Psoas muscle (tissue), 8 donors: ENCODE data around the gene VAC14. TPM values are rescaled to one million over a fixed set of nuclear protein-coding genes. Genes with fewer than 3 reads are reported as not detected.
A peak's percentile ranks its signal among the peaks of the same experiment; 100 is the strongest.

ENCODE experiments used
- ATAC-seq, 4 donors: fragments of 200-7000 bp; cut with Tn5 transposase; one replicate each; pipeline ENCODE4 v1.9.1; 2020; ENCODE audit warnings: moderate library complexity in 3 of 4, mild to moderate bottlenecking in 2 of 4
- DNase-seq, 2 donors: peaks; one replicate each; pipeline ENCODE4 v3.0.0-alpha.2; 2020
- H3K27ac ChIP-seq: fragments of 200-600 bp; one replicate; pipeline ENCODE4 v1.8.0; 2022
- H3K27me3 ChIP-seq, 3 donors: fragments of 200-600 bp in 1 of 3; one replicate each; pipeline versions ENCODE4 v1.6.1 to v1.8.0; 2013 to 2022; ENCODE audit warnings: low read length in 2 of 3, mild to moderate bottlenecking in 2 of 3, moderate library complexity in 1 of 3; ENCODE audit not compliant: insufficient read depth in 3 of 3
- H3K36me3 ChIP-seq, 2 donors: fragments of 200-600 bp in 1 of 2; one replicate each; pipeline versions ENCODE4 v1.6.1 to v1.8.0; 2013 to 2022; ENCODE audit warnings: low read depth in 1 of 2, mild to moderate bottlenecking in 1 of 2, moderate library complexity in 1 of 2; ENCODE audit not compliant: insufficient read depth in 1 of 2
- H3K4me1 ChIP-seq: fragments of 200-600 bp; one replicate; pipeline ENCODE4 v1.8.0; 2022
- H3K4me3 ChIP-seq: fragments of 200-600 bp; one replicate; pipeline ENCODE4 v1.8.0; 2022; ENCODE audit warnings: mild to moderate bottlenecking
- H3K9me3 ChIP-seq: fragments of 200-600 bp; one replicate; pipeline ENCODE4 v1.8.0; 2022
- CTCF ChIP-seq: fragments of 200-600 bp; IDR thresholded peaks from one replicate; pipeline ENCODE4 v1.8.0; 2022; ENCODE audit warnings: antibody characterized with exemption
- WGBS, 3 donors: extraction: QIAGEN DNeasy Blood & Tissue Kit; methylation state at CpG; one replicate each; pipeline versions ENCODE4 v1.1.6 to v1.1.7; 2013; 5-methylcytosine and 5-hydroxymethylcytosine counted together
- intact Hi-C, 2 donors: fragments of 100-400 bp; cut with DNase I; formaldehyde crosslinking; loops; one replicate each; pipeline versions ENCODE4 v1.11.0 to v1.14.2; 2022
- polyA plus RNA-seq, 3 donors: library from polyadenylated mRNA; stranded (reverse); fragments of 200-250 nt; gene quantifications; one replicate each; pipeline ENCODE4 v1.2.3, GENCODE V29; 2013
- total RNA-seq, 4 donors: library from RNA; stranded (reverse); fragmentation: NEBNext Ultra II Directional in 2 of 4; extraction: Animal tissue kit (Norgen Biotek cat#: 25700) in 2 of 4; gene quantifications; one replicate each; pipeline versions ENCODE4 v1.2.1 to v1.2.4, GENCODE V29; 2021 to 2023
- donor health status: healthy with polysubstance abuse.
- donor health status: DM: no; HTN: no; CAD: no; lungs with moderate emphysema.
- donor health status: Bipolar disorder and iron deficiency.
- donor health status: healthy.
- donor health status: DM: yes; HTN: yes; CAD: no.
- donor health status: DM: no; HTN: no; CAD: no.
- donor health status: DM: no; HTN: no; CAD: no.
- donor health status: DM: yes; HTN: yes; CAD: no.

The VAC14 gene
- total and polyA plus RNA-seq, 7 donors: 19.9 to 24.3 (median 23.0) TPM

- 96 to 97% (median 97%) methylated on average over 18 of the region's 18 CpGs for WGBS, 3 donors
- intact Hi-C loops: no loop called here
- Histone ChIP-seq H3K4me1 (peaks cover 24% of the 10 kb centered on the region), H3K27ac (no peak overlapping the region), H3K27me3 (no peaks in the 10 kb centered on the region), H3K9me3 (no peaks in the 10 kb centered on the region), H3K4me3 (no peak overlapping the region), H3K36me3 (peaks cover 0 to 9% of the 10 kb centered on the region in 2 donors)
- DNase-seq (no peak), ATAC-seq (no peak)
- TF ChIP-seq CTCF: no peak
Observed at GRCh38 chr16:70720425-70721201, 80.3 kb downstream of the VAC14 start.

DNA sequence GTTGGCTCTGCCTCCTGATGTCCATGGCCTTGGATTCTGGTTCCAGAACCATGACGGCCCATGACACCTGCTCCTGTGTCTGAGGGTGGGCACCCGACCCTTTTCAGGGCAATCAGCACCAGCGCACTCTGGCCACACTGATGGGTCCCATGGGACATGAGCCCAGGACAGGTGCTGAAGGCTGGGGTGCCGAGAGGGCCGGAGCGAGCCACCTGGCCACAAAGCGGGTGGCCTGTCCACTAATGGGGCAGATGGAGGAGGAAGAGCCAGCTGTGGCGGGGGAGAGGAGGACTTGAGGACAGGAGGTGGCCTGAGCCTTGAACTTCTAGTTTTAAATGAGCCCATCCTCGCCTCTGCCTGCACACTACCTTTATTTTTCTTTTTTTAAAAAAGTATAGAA, 83.9 kb downstream of the VAC14 start:
- H3K27ac ChIP-seq: peak overlapping the region; percentile 99
- H3K36me3 ChIP-seq: peaks cover 0 to 9% of the 10 kb centered on the region in 2 donors
- peaks cover 36% of the 10 kb centered on the region for H3K4me1 ChIP-seq
- no peak for TF ChIP-seq CTCF
- intact Hi-C loops: no loop called here
- ATAC-seq (no peak), DNase-seq (no peak)
- H3K4me3 ChIP-seq: no peak overlapping the region
- H3K9me3 ChIP-seq: no peaks in the 10 kb centered on the region
- no peaks in the 10 kb centered on the region for H3K27me3 ChIP-seq
- WGBS, 3 donors: 79 to 87% (median 82%) methylated on average over 9 of the region's 9 CpGs

- ATAC-seq (peak in 3 of 4 donors; percentile 7 to 14 (median 7)), DNase-seq (no peak)
- peak overlapping the region; percentile 99 for H3K27ac ChIP-seq
- intact Hi-C loops: loop anchor here (1.0 to 2.0 kb wide), 2 partner anchors 22 to 23 kb away; no protein-coding TSS in a partner anchor
- no peaks in the 10 kb centered on the region for H3K27me3 ChIP-seq
- H3K36me3 ChIP-seq: peaks cover 0 to 6% of the 10 kb centered on the region in 2 donors
- peak overlapping the region; percentile 22 for H3K4me3 ChIP-seq
- H3K4me1 ChIP-seq: peaks cover 36% of the 10 kb centered on the region
- WGBS, 3 donors: 25 to 32% (median 29%) methylated on average over 6 of the region's 6 CpGs
- TF ChIP-seq CTCF: no peak
- no peaks in the 10 kb centered on the region for H3K9me3 ChIP-seq
Observed at GRCh38 chr16:70715860-70716357, 85.0 kb downstream of the VAC14 start.

- peaks cover 0 to 4% of the 10 kb centered on the region in 2 donors for H3K36me3 ChIP-seq
- intact Hi-C loops: loop anchor here (1.0 to 2.0 kb wide), 2 partner anchors 23 to 24 kb away; no protein-coding TSS in a partner anchor
- peak overlapping the region; percentile 43 for H3K4me3 ChIP-seq
- TF ChIP-seq CTCF: no peak
- H3K27me3 ChIP-seq: no peaks in the 10 kb centered on the region
- H3K9me3 ChIP-seq: no peaks in the 10 kb centered on the region
- peaks cover 36% of the 10 kb centered on the region for H3K4me1 ChIP-seq
- peak; percentile 97 to 99 for DNase-seq
- 23 to 32% (median 24%) methylated on average over 22 to 23 of the region's 23 CpGs for WGBS, 3 donors
- H3K27ac ChIP-seq: peak overlapping the region; percentile 99
- ATAC-seq: peak; percentile 87 to 93 (median 89)
Observed at GRCh38 chr16:70715055-70715858, 85.7 kb downstream of the VAC14 start.
